Tibial nerve (tissue), 3 donors: Measurements from ENCODE around the gene HMGB2.

Experiments used
- POLR2A ChIP-seq, 2 donors: fragments of 450-650 bp; IDR thresholded peaks; one replicate each; pipeline ENCODE4 v1.6.1; 2017; ENCODE audit warnings: antibody characterized with exemption in 2 of 2, mild to moderate bottlenecking in 2 of 2, moderate library complexity in 2 of 2
- TF ChIP-seq, protein P1 (sequence below), 5 experiments: fragments of 200-600 bp in 3 of 5; fragments of 450-650 bp in 2 of 5; sonication (generic) in 3 of 5; IDR thresholded peaks; one replicate each; pipeline ENCODE4 v1.5.1; 2016 to 2019; ENCODE audit warnings: antibody characterized with exemption in 5 of 5, mild to moderate bottlenecking in 3 of 5, moderate library complexity in 2 of 5

DNA sequence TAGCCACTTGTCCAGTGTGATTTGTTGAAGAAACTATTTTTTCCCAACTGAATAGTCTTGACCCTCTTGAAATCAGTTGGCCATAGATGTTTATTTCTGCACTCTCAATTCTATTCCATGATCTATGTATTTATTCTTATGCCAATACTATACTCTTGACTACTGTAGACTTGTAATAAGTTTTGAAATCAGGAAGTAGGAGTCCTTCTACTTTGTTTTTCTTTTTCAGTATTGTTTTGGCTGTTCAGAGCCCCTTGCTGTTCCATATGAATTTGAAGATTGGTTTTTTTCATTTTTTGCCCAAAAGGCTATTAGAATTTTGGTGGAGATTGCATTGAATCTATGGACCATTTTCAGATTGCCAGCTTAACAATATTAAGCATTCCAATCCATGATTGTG is 46.8 kb upstream of the HMGB2 start:
- TF ChIP-seq, protein P1, sequence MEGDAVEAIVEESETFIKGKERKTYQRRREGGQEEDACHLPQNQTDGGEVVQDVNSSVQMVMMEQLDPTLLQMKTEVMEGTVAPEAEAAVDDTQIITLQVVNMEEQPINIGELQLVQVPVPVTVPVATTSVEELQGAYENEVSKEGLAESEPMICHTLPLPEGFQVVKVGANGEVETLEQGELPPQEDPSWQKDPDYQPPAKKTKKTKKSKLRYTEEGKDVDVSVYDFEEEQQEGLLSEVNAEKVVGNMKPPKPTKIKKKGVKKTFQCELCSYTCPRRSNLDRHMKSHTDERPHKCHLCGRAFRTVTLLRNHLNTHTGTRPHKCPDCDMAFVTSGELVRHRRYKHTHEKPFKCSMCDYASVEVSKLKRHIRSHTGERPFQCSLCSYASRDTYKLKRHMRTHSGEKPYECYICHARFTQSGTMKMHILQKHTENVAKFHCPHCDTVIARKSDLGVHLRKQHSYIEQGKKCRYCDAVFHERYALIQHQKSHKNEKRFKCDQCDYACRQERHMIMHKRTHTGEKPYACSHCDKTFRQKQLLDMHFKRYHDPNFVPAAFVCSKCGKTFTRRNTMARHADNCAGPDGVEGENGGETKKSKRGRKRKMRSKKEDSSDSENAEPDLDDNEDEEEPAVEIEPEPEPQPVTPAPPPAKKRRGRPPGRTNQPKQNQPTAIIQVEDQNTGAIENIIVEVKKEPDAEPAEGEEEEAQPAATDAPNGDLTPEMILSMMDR (IDR thresholded peaks at IDR 0.05), result no peak
- TF ChIP-seq POLR2A (IDR thresholded peaks at IDR 0.05), result no peak
